Epidermal melanocyte (primary cell): ENCODE results near the gene GDI1.
A peak's percentile ranks its signal among the peaks of the same experiment; 100 is the strongest.

Source experiments
- DNase-seq: peaks from one replicate; pipeline ENCODE4 v3.0.0; 2011; ENCODE audit warnings: low spot score; ENCODE audit not compliant: insufficient read length

Gene GDI1

GRCh38 chrX:154436374-154436982, 476 bp upstream of the GDI1 start:
- peak; percentile 60 for DNase-seq

GRCh38 chrX:154437971-154438893, 1.3 kb downstream of the GDI1 start:
- no peak for DNase-seq

- DNase-seq: no peak
These were observed 2.9 kb downstream of the GDI1 start for GRCh38 chrX:154439841-154440240.

- DNase-seq: no peak
These were observed 3.8 kb downstream of the GDI1 start for GRCh38 chrX:154440623-154441357.

GRCh38 chrX:154441564-154441963, 4.6 kb downstream of the GDI1 start:
- no peak for DNase-seq

- DNase-seq: no peak
These were observed 5.2 kb downstream of the GDI1 start for GRCh38 chrX:154441984-154442707.

GRCh38 chrX:154443479-154443910, 6.5 kb downstream of the GDI1 start:
- DNase-seq: no peak

- DNase-seq: peak; percentile 75
These were observed 7.2 kb downstream of the GDI1 start, which contains the start of gene FAM50A for GRCh38 chrX:154443992-154444754. TSS of gene FAM50A (plus strand) at chrX:154444141. CDS start at chrX:154444236, 95 bp downstream.

GRCh38 chrX:154444755-154445246, 7.8 kb downstream of the GDI1 start:
- no peak for DNase-seq

- DNase-seq: no peak
These were observed 8.8 kb downstream of the GDI1 start for GRCh38 chrX:154445776-154446175.

- DNase-seq: no peak
These were observed 9.5 kb downstream of the GDI1 start for GRCh38 chrX:154446430-154446829.

GRCh38 chrX:154448484-154448883, 11.5 kb downstream of the GDI1 start:
- DNase-seq: no peak

GRCh38 chrX:154449618-154450017, 12.7 kb downstream of the GDI1 start:
- DNase-seq: no peak

- DNase-seq: no peak
These were observed 13.4 kb downstream of the GDI1 start for GRCh38 chrX:154450312-154450711.

- DNase-seq: no peak
These were observed 15.9 kb downstream of the GDI1 start for GRCh38 chrX:154452823-154453222.

GRCh38 chrX:154457491-154458115, 20.6 kb downstream of the GDI1 start:
- no peak for DNase-seq

GRCh38 chrX:154458116-154458953, 21.4 kb downstream of the GDI1 start, which contains the start of gene PLXNA3:
TSS of gene PLXNA3 (plus strand) at chrX:154458281. CDS start at chrX:154460184, 1,903 bp downstream.
- DNase-seq: peak; percentile 46

GRCh38 chrX:154458954-154459778, 22.2 kb downstream of the GDI1 start:
- no peak for DNase-seq
